ENCODE data around the gene TFDP3. TPM values are rescaled to one million over a fixed set of nuclear protein-coding genes. Genes with fewer than 3 reads are reported as not detected.
A peak's percentile ranks its signal among the peaks of the same experiment; 100 is the strongest.

TFDP3 gene
- total RNA-seq, 2 experiments from 2014 or later: not detected

DNA sequence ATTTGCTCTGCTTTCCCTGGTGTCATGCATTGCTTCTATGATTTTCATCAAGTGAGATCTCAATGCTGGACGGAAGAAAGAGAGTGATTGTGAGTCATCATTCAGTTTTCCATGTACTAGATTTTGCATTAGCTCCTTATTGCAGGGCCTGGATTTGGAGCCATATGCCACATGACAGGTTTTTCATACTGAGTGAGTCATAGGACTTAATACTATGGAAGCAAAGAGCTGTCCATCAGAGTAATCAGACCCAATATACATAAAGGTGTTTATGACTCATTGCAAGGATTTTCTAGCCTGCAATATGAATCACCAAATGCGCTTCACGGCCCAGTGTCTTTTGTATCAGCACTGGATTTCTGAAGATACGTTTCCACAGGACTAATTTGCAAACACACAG is 11.2 kb upstream of the TFDP3 start:
- CTCF ChIA-PET: no interaction called here
- no peak overlapping the region for H3K27ac Mint-ChIP-seq
- intact Hi-C loops (cut with DNase I, micrococcal nuclease): no loop called here
- H3K4me1 Mint-ChIP-seq: no peaks in the 10 kb centered on the region
- H3K9me3 Mint-ChIP-seq (ENCODE audit: low read depth): no peaks in the 10 kb centered on the region
- H3K36me3 Mint-ChIP-seq (ENCODE audit: low read depth): no peaks in the 10 kb centered on the region
- ATAC-seq (no peak), DNase-seq (no peak)
- POLR2A ChIA-PET: no interaction called here
- H3K27me3 Mint-ChIP-seq: peaks cover 5% of the 10 kb centered on the region
- H3K4me3 Mint-ChIP-seq: no peak overlapping the region

DNA sequence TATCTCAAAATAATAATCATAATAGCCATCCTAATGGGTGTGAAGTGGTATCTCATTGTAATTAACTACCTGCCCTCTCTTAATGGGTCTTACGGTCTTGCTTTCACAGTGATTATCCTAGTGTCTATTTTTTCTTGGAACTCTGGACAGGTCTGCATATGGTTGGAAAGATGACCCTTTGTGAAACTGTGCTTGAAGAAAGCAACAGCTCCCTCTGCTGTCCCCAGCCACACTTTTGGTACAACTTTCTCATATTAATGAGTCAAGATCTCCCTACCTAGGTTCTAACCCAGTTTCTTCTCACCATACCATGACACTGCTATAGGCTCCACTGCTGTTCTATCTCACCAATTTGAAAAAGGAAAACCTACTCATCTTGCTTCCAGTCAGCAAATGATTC is 2.4 kb downstream of the TFDP3 start:
- H3K27ac Mint-ChIP-seq: no peak overlapping the region
- no peaks in the 10 kb centered on the region for H3K27me3 Mint-ChIP-seq
- ChIA-PET POLR2A (no interaction called here), CTCF (no interaction called here)
- intact Hi-C loops (cut with DNase I, micrococcal nuclease): no loop called here
- H3K9me3 Mint-ChIP-seq (ENCODE audit: low read depth): no peaks in the 10 kb centered on the region
- no peaks in the 10 kb centered on the region for H3K36me3 Mint-ChIP-seq (ENCODE audit: low read depth)
- DNase-seq: peak; percentile 7
- no peak for ATAC-seq
- no peak overlapping the region for H3K4me3 Mint-ChIP-seq
- H3K4me1 Mint-ChIP-seq: no peaks in the 10 kb centered on the region

DNA sequence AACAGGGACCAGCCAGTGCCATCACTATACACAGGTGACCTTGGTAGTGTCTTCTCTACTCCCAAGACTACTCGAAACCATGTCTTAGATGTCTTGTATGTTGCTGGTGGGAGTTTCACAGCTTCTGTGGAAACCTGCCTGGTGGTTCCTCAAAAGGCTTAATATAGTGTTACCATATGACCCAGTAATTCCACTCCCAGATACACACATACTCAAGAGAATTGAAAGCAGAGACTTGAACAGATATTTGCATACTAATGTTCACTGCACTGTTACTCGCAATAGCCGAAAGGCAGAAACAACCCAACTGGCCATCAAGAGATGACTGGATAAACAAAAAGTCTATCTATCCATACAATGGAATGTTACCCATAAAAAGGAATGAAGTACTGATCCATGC is 3.1 kb downstream of the TFDP3 start:
- ChIA-PET CTCF (no interaction called here), POLR2A (no interaction called here)
- DNase-seq: no peak
- ATAC-seq: no peak
- Mint-ChIP-seq H3K27ac (no peak overlapping the region), H3K36me3 (ENCODE audit: low read depth) (no peaks in the 10 kb centered on the region), H3K4me1 (no peaks in the 10 kb centered on the region), H3K27me3 (no peaks in the 10 kb centered on the region), H3K9me3 (ENCODE audit: low read depth) (no peaks in the 10 kb centered on the region), H3K4me3 (no peak overlapping the region)
- intact Hi-C loops (cut with DNase I, micrococcal nuclease): no loop called here

DNA sequence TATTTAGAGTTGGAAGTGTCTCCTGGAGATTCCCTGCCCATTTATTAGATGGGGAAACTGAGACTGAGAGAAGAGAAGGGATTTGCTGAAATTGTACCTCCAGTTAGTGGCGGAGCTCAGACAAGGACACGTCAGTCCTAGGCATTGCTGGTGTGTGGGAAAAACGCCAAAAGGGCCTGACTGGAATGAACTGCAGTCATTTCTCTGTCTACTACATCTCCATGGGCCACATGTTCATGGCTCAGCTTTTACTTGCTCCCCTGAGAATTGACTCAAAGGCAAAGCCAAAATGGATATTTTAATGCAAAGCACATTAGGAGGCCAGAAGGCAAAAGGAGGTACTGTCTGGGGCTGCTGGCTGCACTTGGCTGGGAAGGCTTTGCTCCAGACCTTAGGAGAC is 3.9 kb downstream of the TFDP3 start:
- ATAC-seq: no peak
- H3K4me3 Mint-ChIP-seq: no peak overlapping the region
- intact Hi-C loops (cut with DNase I, micrococcal nuclease): no loop called here
- no peaks in the 10 kb centered on the region for H3K27me3 Mint-ChIP-seq
- ChIA-PET POLR2A (no interaction called here), CTCF (no interaction called here)
- H3K9me3 Mint-ChIP-seq (ENCODE audit: low read depth): no peaks in the 10 kb centered on the region
- DNase-seq: no peak
- no peaks in the 10 kb centered on the region for H3K36me3 Mint-ChIP-seq (ENCODE audit: low read depth)
- no peaks in the 10 kb centered on the region for H3K4me1 Mint-ChIP-seq
- H3K27ac Mint-ChIP-seq: no peak overlapping the region

DNA sequence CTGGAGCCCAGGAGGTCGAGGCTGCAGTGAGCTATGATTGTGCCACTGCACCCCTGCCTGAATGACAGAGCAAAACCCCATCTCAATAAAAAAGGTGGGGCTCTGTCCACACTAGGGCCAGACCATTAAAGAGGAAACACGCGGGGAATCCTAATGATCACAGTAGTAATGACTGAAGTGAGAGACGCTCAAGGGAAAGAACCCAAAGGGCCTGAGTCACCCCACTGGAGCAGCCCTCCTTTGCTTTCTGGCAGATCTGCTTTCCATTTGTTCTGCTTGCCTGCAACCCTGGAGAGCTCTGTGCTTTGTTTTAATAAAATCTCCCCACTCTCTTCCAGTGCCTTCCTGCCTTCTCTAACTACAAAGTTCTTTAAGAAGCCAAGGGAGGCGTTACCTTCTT is 5.0 kb downstream of the TFDP3 start:
- no peak for ATAC-seq
- no peak overlapping the region for H3K4me3 Mint-ChIP-seq
- no peak for DNase-seq
- ChIA-PET POLR2A (no interaction called here), CTCF (no interaction called here)
- H3K27ac Mint-ChIP-seq: no peak overlapping the region
- H3K4me1 Mint-ChIP-seq: no peaks in the 10 kb centered on the region
- H3K36me3 Mint-ChIP-seq (ENCODE audit: low read depth): no peaks in the 10 kb centered on the region
- H3K9me3 Mint-ChIP-seq (ENCODE audit: low read depth): no peaks in the 10 kb centered on the region
- intact Hi-C loops (cut with DNase I, micrococcal nuclease): no loop called here
- no peaks in the 10 kb centered on the region for H3K27me3 Mint-ChIP-seq

DNA sequence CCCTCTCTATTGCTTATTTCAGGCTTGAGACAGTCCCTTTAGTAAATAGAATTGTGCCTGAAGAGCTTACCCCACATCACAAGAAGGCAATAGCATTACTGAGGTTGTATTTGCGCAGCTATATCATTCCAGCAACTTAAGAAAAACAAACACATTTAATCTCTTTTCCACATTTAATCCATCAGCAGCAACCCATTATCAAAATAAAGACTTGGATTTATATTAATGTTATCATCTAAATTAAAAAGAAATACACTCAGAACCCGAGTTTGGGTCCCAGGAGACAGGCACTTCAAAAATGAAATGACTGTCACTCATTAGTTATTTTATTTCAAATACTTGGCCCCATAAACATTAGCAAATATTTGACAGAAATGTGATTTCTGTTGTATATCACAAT is 10.4 kb downstream of the TFDP3 start:
- Mint-ChIP-seq H3K36me3 (ENCODE audit: low read depth) (no peaks in the 10 kb centered on the region), H3K4me1 (no peaks in the 10 kb centered on the region), H3K27me3 (no peaks in the 10 kb centered on the region), H3K27ac (no peak overlapping the region), H3K4me3 (no peak overlapping the region), H3K9me3 (ENCODE audit: low read depth) (no peaks in the 10 kb centered on the region)
- POLR2A ChIA-PET: no interaction called here
- ATAC-seq: no peak
- DNase-seq: no peak
- intact Hi-C loops (cut with DNase I, micrococcal nuclease): no loop called here
- CTCF ChIA-PET: no interaction called here

DNA sequence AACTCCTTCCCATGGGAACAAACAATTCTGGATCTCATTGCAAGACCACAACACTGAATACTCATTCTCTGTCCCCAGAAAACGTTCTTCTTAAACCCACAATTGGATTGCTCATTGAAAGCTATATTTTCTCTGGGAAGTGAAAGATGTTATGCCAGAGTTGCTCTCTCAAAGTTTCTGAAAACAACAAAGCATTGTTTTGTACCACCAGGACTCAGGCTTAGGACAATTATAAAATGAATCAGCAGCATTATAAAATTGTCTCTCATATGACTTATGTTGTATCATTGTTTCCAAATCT is 26.5 kb downstream of the TFDP3 start:
- ChIA-PET POLR2A (no interaction called here), CTCF (no interaction called here)

DNA sequence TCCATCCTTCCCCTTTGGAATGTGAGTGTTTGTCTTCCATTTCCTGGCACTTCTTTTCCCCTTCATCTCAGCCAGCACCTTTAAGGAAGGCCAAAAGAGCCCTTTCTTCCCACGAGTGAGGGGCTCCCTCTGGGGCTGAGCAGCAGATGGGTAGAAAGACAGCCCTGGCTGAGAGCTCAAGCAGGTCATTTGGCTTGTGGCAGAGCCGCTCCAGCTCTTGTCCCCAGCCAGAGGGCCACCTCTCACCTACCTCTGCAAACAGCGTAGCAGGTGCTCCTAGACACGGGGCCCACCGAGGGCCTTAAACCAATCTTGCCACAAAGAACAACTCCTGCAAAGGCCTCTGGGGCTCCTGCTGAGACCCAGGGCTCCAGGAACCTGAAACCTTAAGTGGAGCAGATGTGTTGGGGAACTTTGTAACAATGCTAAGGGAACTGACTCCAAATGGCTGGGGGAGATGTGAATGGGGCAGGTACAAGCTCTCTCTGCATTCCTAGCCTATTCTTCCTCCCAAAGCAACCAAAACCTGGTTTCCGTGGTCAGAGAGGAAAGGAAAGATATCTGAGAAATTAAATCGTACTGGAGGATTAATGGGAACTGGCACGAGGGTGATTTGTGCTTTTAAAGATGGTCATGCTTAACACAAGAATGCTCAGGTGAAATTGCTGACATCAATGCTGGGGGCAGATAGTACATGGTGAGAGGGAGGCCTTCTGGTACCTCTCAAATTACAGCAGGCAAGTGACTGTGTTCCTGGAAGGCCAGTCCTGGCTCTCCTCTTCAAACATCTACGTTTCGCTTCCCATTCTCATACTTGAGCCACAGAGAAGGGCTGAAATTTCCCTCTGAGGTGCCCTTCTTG is 27.0 kb downstream of the TFDP3 start:
- ChIA-PET CTCF (no interaction called here), POLR2A (no interaction called here)
- Mint-ChIP-seq H3K27me3 (no peaks in the 10 kb centered on the region), H3K27ac (no peak overlapping the region), H3K36me3 (ENCODE audit: low read depth) (no peaks in the 10 kb centered on the region), H3K9me3 (ENCODE audit: low read depth) (no peaks in the 10 kb centered on the region), H3K4me3 (no peak overlapping the region), H3K4me1 (no peaks in the 10 kb centered on the region)
- no peak for DNase-seq
- intact Hi-C loops (cut with DNase I, micrococcal nuclease): no loop called here
- no peak for ATAC-seq

More for the DNA sequence above, 26.5 kb downstream of the TFDP3 start:
- Mint-ChIP-seq H3K4me3 (no peak overlapping the region), H3K9me3 (ENCODE audit: low read depth) (no peaks in the 10 kb centered on the region), H3K36me3 (ENCODE audit: low read depth) (no peaks in the 10 kb centered on the region), H3K4me1 (no peaks in the 10 kb centered on the region), H3K27me3 (no peaks in the 10 kb centered on the region), H3K27ac (no peak overlapping the region)
- DNase-seq (no peak), ATAC-seq (no peak)
- intact Hi-C loops (cut with DNase I, micrococcal nuclease): no loop called here

DNA sequence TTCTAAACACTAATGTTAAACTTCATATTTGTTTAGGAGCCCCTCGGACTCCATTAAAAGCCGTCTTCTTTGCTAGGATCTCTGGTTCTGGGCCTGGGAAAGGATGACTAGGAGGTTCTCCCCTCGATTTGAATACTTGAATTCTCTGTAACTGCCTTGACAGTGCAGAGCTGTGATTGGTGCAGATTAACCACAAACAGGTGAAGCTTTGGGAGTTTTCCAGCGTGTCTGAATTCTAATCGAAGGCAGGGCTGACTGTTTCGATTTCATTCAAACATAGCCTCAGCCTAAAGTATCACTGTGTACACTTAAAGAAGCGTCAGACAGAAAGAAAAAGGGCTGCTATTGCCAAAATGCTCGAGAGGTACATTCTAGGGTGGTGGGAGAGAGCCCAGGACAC is 29.0 kb downstream of the TFDP3 start:
- intact Hi-C loops (cut with DNase I, micrococcal nuclease): no loop called here
- no peaks in the 10 kb centered on the region for H3K27me3 Mint-ChIP-seq
- H3K4me1 Mint-ChIP-seq: no peaks in the 10 kb centered on the region
- no peak overlapping the region for H3K4me3 Mint-ChIP-seq
- H3K27ac Mint-ChIP-seq: no peak overlapping the region
- H3K36me3 Mint-ChIP-seq (ENCODE audit: low read depth): no peaks in the 10 kb centered on the region
- ATAC-seq: no peak
- no peaks in the 10 kb centered on the region for H3K9me3 Mint-ChIP-seq (ENCODE audit: low read depth)
- POLR2A ChIA-PET: no interaction called here
- CTCF ChIA-PET: interaction anchor here (0.6 kb wide), 1 partner anchor 346 kb away, joined by 3 read pairs; no protein-coding TSS in a partner anchor
- no peak for DNase-seq

DNA sequence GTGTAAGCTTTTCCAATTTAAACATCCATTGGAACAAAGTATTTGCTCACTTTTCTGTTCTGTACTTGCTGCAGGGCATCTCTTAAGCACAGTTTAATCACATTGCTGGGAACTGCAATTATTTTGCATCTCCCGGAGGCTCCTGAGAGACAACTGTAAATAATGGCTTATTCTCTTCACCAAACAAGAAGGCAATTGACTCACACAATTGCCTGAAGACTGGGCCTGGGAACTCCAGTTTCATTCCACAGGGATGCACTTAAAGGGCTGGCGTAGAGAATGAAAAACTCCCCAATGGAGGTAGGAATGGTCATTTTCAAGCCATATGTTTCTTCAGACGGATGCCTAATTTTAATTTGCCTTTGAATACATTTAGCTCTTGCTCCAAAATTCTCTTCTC is 29.5 kb downstream of the TFDP3 start:
- Mint-ChIP-seq H3K4me1 (no peaks in the 10 kb centered on the region), H3K4me3 (no peak overlapping the region), H3K36me3 (ENCODE audit: low read depth) (no peaks in the 10 kb centered on the region), H3K9me3 (ENCODE audit: low read depth) (no peaks in the 10 kb centered on the region), H3K27ac (no peak overlapping the region), H3K27me3 (no peaks in the 10 kb centered on the region)
- intact Hi-C loops (cut with DNase I, micrococcal nuclease): no loop called here
- no peak for DNase-seq
- ChIA-PET POLR2A (no interaction called here), CTCF (interaction anchor here (0.6 kb wide), 1 partner anchor 346 kb away, joined by 3 read pairs; no protein-coding TSS in a partner anchor)
- ATAC-seq: no peak

DNA sequence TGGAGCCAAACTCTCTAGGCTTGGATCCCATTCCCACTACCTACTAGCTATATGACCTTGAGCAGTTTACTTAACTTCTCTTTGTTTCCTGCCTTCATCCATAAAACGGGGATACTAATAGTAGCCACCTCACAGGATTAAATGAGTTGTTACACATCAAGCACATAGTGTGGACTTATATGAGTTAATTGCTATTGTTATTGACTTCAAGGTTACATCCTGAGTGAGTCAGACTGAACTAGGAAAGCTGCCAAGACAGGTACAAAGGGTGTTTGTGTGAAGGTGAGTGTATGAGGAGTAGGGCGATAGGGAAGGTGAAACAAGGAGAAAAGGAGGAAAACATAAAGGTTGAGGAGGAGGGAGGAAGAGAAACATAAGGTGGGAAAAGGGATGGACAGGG is 32.2 kb downstream of the TFDP3 start:
- Mint-ChIP-seq H3K27ac (no peak overlapping the region), H3K9me3 (ENCODE audit: low read depth) (no peaks in the 10 kb centered on the region), H3K4me3 (no peak overlapping the region), H3K27me3 (no peaks in the 10 kb centered on the region), H3K4me1 (no peaks in the 10 kb centered on the region), H3K36me3 (ENCODE audit: low read depth) (no peaks in the 10 kb centered on the region)
- ChIA-PET POLR2A (no interaction called here), CTCF (interaction anchor here (0.6 kb wide), 1 partner anchor 445 kb away, joined by 3 read pairs; no protein-coding TSS in a partner anchor)
- no peak for DNase-seq
- intact Hi-C loops (cut with DNase I, micrococcal nuclease): no loop called here
- ATAC-seq: no peak

DNA sequence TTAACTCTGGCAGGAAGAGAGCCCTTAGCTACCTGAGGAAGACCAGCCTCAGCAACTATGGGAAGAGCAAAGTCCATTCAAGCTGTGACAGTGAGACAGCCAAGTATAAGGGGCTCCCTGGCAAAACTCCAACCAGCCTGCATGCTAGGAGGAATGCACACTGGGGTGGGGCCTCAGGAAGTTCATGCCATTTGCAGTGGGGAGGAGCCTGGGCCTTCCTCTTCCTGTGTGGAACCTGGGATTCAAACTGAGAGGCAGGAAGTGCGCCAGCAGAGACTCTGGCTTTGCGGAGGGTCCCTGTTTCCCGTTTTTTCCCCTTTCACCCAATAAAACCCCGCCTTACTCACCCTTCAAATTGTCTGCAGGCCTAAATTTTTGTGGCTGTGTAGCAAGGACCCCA is 33.0 kb downstream of the TFDP3 start:
- Mint-ChIP-seq H3K4me3 (no peak overlapping the region), H3K4me1 (no peaks in the 10 kb centered on the region), H3K27me3 (no peaks in the 10 kb centered on the region), H3K36me3 (ENCODE audit: low read depth) (no peaks in the 10 kb centered on the region), H3K9me3 (ENCODE audit: low read depth) (no peaks in the 10 kb centered on the region), H3K27ac (no peak overlapping the region)
- intact Hi-C loops (cut with DNase I, micrococcal nuclease): no loop called here
- DNase-seq: no peak
- POLR2A ChIA-PET: no interaction called here
- CTCF ChIA-PET: interaction anchor here (0.6 kb wide), 1 partner anchor 444 kb away, joined by 3 read pairs; no protein-coding TSS in a partner anchor
- ATAC-seq: no peak

DNA sequence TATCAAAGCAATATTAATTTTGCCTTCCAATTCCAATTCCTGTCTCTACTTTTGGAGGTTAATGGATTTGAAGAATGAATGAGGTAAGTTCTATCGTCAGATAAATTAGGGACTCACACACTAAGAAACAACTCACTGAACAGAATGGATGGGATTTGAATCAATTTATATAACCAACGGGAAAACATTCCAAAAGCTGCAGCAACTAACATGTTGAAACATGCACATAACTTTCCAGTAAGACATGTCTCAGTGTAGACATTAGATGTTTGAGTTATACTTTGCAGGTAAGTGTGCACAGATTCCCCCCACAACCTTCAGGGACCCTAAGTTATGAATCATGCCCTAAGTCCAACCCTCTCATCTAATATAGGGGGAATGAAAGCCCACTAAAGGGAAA is 34.3 kb downstream of the TFDP3 start:
- ATAC-seq: no peak
- no peaks in the 10 kb centered on the region for H3K36me3 Mint-ChIP-seq (ENCODE audit: low read depth)
- no peaks in the 10 kb centered on the region for H3K9me3 Mint-ChIP-seq (ENCODE audit: low read depth)
- DNase-seq: no peak
- POLR2A ChIA-PET: no interaction called here
- no peak overlapping the region for H3K4me3 Mint-ChIP-seq
- no peak overlapping the region for H3K27ac Mint-ChIP-seq
- no peaks in the 10 kb centered on the region for H3K4me1 Mint-ChIP-seq
- no peaks in the 10 kb centered on the region for H3K27me3 Mint-ChIP-seq
- CTCF ChIA-PET: no interaction called here
- intact Hi-C loops (cut with DNase I, micrococcal nuclease): no loop called here

Data from activated CD4-positive, alpha-beta T cell treated with anti-CD3 and anti-CD28 coated beads for 36 hours (primary cell).